ENCODE results near the gene MARCHF10.

The MARCHF10 gene

GRCh38 chr17:62720126-62720850 lies 87.8 kb downstream of the MARCHF10 start:
- Histone ChIP-seq H3K36me3 (no peaks in the 10 kb centered on the region), H3K9ac (no peak overlapping the region), H3K27me3 (peaks cover 0 to 8% (median 0%) of the 10 kb centered on the region in 11 experiments; a peak in 1 of 22 replicates), H3K9me3 (replicated peaks in 1 of 11) (peaks cover 0 to 13% (median 8%) of the 10 kb centered on the region in 11 experiments; a peak in 12 of 22 replicates), H3K4me2 (peak overlapping the region in 9 of 11 experiments; percentile 8 to 67 (median 41); a peak in 16 of 22 replicates), H3K4me1 (peaks cover 24 to 72% (median 60%) of the 10 kb centered on the region in 10 experiments), H3K4me3 (no peak overlapping the region; a peak in 1 of 20 replicates), H3K27ac (no peak overlapping the region), H4K20me1 (no peaks in the 10 kb centered on the region)
- TF ChIP-seq Cebpa-rat (IDR thresholded peaks at IDR 0.05) = no peak

- H3K27ac ChIP-seq = no peak overlapping the region
- H3K4me3 ChIP-seq = no peak overlapping the region
- peaks cover 0 to 9% (median 0%) of the 10 kb centered on the region in 11 experiments; a peak in 1 of 22 replicates for H3K27me3 ChIP-seq
- H3K4me2 ChIP-seq = peak overlapping the region in 5 of 11 experiments; percentile 39 to 67 (median 47); a peak in 7 of 22 replicates
- TF ChIP-seq Cebpa-rat (IDR thresholded peaks at IDR 0.05) = no peak
- H3K9me3 ChIP-seq (replicated peaks in 1 of 11) = peaks cover 0 to 13% (median 8%) of the 10 kb centered on the region in 11 experiments; a peak in 12 of 22 replicates
- no peaks in the 10 kb centered on the region for H4K20me1 ChIP-seq
- peaks cover 17 to 72% (median 60%) of the 10 kb centered on the region in 10 experiments for H3K4me1 ChIP-seq
- no peaks in the 10 kb centered on the region for H3K36me3 ChIP-seq
- no peak overlapping the region for H3K9ac ChIP-seq
These were observed 88.5 kb downstream of the MARCHF10 start for GRCh38 chr17:62719586-62719985.

GRCh38 chr17:62718429-62718828 lies 89.7 kb downstream of the MARCHF10 start:
- Histone ChIP-seq H3K9me3 (replicated peaks in 1 of 11) (peaks cover 0 to 13% (median 8%) of the 10 kb centered on the region in 11 experiments; a peak in 12 of 22 replicates), H3K4me2 (peak overlapping the region in 9 of 11 experiments; percentile 61 to 81 (median 76); a peak in 17 of 22 replicates), H3K27me3 (peaks cover 0 to 9% (median 0%) of the 10 kb centered on the region in 11 experiments; a peak in 1 of 22 replicates), H4K20me1 (no peaks in the 10 kb centered on the region), H3K9ac (no peak overlapping the region), H3K4me1 (peaks cover 12 to 72% (median 63%) of the 10 kb centered on the region in 10 experiments), H3K36me3 (no peaks in the 10 kb centered on the region), H3K27ac (no peak overlapping the region), H3K4me3 (no peak overlapping the region)
- TF ChIP-seq Cebpa-rat (IDR thresholded peaks at IDR 0.05) = no peak

GRCh38 chr17:62717889-62718288 lies 90.2 kb downstream of the MARCHF10 start:
- H3K9ac ChIP-seq = no peak overlapping the region

GRCh38 chr17:62717589-62717855 lies 90.6 kb downstream of the MARCHF10 start:
- no peak for TF ChIP-seq Cebpa-rat (IDR thresholded peaks at IDR 0.05)
- peak overlapping the region in 9 of 11 experiments; percentile 61 to 81 (median 76); a peak in 17 of 22 replicates for H3K4me2 ChIP-seq
- no peak overlapping the region for H3K4me3 ChIP-seq
- peaks cover 0 to 9% (median 0%) of the 10 kb centered on the region in 11 experiments; a peak in 1 of 22 replicates for H3K27me3 ChIP-seq
- H3K4me1 ChIP-seq = peaks cover 12 to 80% (median 72%) of the 10 kb centered on the region in 10 experiments
- H3K9ac ChIP-seq = 0 out of 22 replicates have a peak overlapping the region, but pooled peaks of 1 of the 11 experiments have one; percentile 15
- H3K27ac ChIP-seq = peak overlapping the region in 4 of 11 experiments; percentile 31 to 67 (median 39); a peak in 5 of 22 replicates
- H3K9me3 ChIP-seq (replicated peaks in 1 of 11) = peaks cover 0 to 13% (median 8%) of the 10 kb centered on the region in 11 experiments; a peak in 12 of 22 replicates
- no peaks in the 10 kb centered on the region for H4K20me1 ChIP-seq
- H3K36me3 ChIP-seq = no peaks in the 10 kb centered on the region

More at GRCh38 chr17:62717889-62718288, 90.2 kb downstream of the MARCHF10 start:
- Histone ChIP-seq H3K4me3 (no peak overlapping the region), H3K27ac (peak overlapping the region in 1 of 11 experiments; percentile 67; a peak in 1 of 22 replicates), H3K36me3 (no peaks in the 10 kb centered on the region), H4K20me1 (no peaks in the 10 kb centered on the region), H3K27me3 (peaks cover 0 to 9% (median 0%) of the 10 kb centered on the region in 11 experiments; a peak in 1 of 22 replicates), H3K4me2 (peak overlapping the region in 9 of 11 experiments; percentile 61 to 81 (median 76); a peak in 17 of 22 replicates), H3K9me3 (replicated peaks in 1 of 11) (peaks cover 0 to 13% (median 8%) of the 10 kb centered on the region in 11 experiments; a peak in 12 of 22 replicates), H3K4me1 (peaks cover 12 to 77% (median 69%) of the 10 kb centered on the region in 10 experiments)
- TF ChIP-seq Cebpa-rat (IDR thresholded peaks at IDR 0.05) = no peak

- Histone ChIP-seq H3K27ac (peak overlapping the region in 6 of 11 experiments; percentile 25 to 67 (median 39); a peak in 8 of 22 replicates), H4K20me1 (no peaks in the 10 kb centered on the region)
- TF ChIP-seq Cebpa-rat (IDR thresholded peaks at IDR 0.05) = no peak
These were observed 91.1 kb downstream of the MARCHF10 start for GRCh38 chr17:62716834-62717588.

GRCh38 chr17:62715882-62716390 lies 92.2 kb downstream of the MARCHF10 start:
- Histone ChIP-seq H3K9ac (peak overlapping the region in 2 of 11 experiments; percentile 16 to 34; a peak in 1 of 22 replicates), H3K36me3 (no peaks in the 10 kb centered on the region), H3K27ac (peak overlapping the region in 4 of 11 experiments; percentile 28 to 67 (median 44); a peak in 6 of 22 replicates), H4K20me1 (0 out of 22 replicates have a peak, but pooled peaks cover 0 to 5% (median 0%) of the 10 kb centered on the region in 11 experiments), H3K27me3 (peaks cover 0 to 9% (median 0%) of the 10 kb centered on the region in 11 experiments; a peak in 1 of 22 replicates), H3K4me2 (peak overlapping the region; percentile 40 to 81 (median 74)), H3K4me1 (peaks cover 12 to 93% (median 87%) of the 10 kb centered on the region in 10 experiments), H3K9me3 (replicated peaks in 1 of 11) (peaks cover 0 to 13% (median 8%) of the 10 kb centered on the region in 11 experiments; a peak in 12 of 22 replicates), H3K4me3 (no peak overlapping the region)
- TF ChIP-seq Cebpa-rat (IDR thresholded peaks at IDR 0.05) = no peak

More at GRCh38 chr17:62716834-62717588, 91.1 kb downstream of the MARCHF10 start:
- no peak overlapping the region for H3K4me3 ChIP-seq
- peaks cover 0 to 9% (median 0%) of the 10 kb centered on the region in 11 experiments; a peak in 1 of 22 replicates for H3K27me3 ChIP-seq
- peak overlapping the region in 10 of 11 experiments; percentile 10 to 81 (median 75); a peak in 18 of 22 replicates for H3K4me2 ChIP-seq
- peaks cover 12 to 86% (median 77%) of the 10 kb centered on the region in 10 experiments for H3K4me1 ChIP-seq
- peaks cover 0 to 13% (median 8%) of the 10 kb centered on the region in 11 experiments; a peak in 12 of 22 replicates for H3K9me3 ChIP-seq (replicated peaks in 1 of 11)
- peak overlapping the region in 3 of 11 experiments; percentile 19 to 34 (median 33); a peak in 2 of 22 replicates for H3K9ac ChIP-seq
- no peaks in the 10 kb centered on the region for H3K36me3 ChIP-seq
